Stimulated activated CD8-positive, alpha-beta memory T cell treated with anti-CD3 and anti-CD28 coated beads, Interleukin-12 subunit alpha, Interleukin-12 subunit beta, amount 100 ng/mL, for 24 hours (primary cell): ENCODE measurements around the gene EXOC3L4.
"Not testable (repeated sequence)": the region's sequence is repeated elsewhere in the genome, so short reads cannot be mapped to it uniquely, and the experiment has no call there.

ENCODE experiments used
- DNase-seq: peaks from one replicate; pipeline ENCODE4 v3.0.0-alpha.2; 2020; ENCODE audit errors: extremely low read depth

EXOC3L4 gene

DNA sequence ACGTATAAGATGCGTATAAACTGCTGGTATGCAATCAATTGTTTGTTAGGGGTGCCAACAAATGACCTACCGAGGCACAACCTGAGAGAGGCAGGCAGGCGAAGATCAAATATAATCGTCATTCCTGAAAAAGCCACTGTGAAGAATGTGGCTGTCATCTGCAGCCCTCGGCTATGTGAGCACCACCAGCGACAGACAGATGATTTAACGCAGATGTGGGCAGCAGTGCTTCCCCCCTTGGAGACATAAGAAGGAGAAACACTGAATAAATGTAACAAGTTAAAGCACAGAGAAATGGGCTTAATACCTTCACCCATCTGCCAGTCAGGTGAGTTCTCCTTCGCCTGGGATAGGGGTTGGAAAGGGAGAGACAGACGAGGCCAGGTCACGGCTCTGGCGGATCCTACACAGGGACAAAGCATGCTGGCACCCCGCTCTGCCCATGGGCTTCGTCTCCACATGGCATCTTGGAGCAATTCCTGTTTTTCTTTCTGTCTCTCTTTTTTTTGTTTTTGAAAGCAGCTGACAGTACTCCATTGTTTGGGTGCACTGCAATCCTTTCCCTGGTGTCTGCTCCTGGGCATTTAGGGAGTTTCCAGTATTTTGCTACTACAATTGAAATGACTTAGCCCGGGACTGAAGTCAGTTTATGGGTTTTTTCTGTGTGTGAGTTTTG is 56.9 kb downstream of the EXOC3L4 start:
- no peak for DNase-seq

DNA sequence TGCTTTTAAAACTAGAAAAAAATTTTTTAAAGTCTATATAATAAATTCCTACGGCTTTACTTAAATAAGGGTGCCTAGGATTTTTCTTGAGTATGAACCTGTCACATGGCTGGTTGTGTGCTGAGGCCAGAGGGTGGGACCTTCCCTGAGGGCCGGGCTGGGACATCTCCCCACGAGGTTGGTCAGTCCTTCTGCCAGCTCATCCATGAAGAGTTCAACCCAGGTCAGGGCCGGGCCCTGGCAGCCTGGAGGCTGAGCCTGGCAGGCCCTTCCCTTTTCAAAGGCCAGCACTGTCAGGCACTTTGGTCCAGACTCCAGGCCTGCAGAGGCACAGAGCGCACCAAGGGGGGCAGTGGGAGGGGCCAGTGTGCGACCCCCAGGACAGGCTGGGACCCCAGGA is 60.5 kb downstream of the EXOC3L4 start:
- no peak for DNase-seq

DNA sequence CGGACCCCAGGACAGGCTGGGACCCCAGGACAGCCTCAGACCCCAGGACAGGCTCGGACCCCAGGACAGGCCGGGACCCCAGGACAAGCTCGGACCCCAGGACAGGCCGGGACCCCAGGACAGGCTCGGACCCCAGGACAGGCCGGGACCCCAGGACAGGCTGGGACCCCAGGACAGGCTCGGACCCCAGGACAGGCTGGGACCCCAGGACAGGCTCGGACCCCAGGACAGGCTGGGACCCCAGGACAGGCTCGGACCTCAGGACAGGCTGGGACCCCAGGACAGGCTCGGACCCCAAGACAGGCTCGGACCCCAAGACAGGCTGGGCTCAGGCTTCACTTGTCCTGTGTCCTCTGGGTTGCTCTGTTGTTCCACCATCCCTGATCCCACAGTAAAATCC is 60.9 kb downstream of the EXOC3L4 start:
- DNase-seq: not testable (repeated sequence)

DNA sequence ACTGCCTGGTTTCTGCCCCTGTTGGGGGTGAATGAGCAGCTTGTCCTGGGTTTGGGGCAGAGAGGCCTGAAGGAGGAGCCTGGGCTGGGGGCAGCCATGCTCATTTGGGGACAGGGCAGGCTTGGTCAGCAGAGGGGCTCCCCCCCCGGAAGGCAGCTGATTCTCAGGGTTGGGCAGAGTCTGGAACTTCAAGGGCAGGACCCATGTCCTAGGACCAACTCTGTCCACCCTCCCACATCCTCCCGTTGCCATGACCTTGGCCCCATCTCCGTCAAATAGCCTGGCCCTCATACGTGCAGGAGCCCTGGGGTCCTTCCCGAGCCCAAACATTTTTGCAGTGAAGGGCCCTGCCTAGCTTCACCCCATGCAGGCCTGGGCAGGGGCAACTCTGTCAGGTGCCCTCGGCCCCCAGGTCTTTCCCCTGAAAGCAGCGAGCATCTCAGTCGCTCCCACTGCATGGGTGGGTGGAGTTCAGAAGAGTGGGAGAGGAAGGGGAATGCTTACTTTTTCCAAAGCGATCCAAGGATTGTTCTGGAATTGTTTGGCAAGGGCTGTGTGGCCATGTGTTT is 61.4 kb downstream of the EXOC3L4 start:
- no peak for DNase-seq

DNA sequence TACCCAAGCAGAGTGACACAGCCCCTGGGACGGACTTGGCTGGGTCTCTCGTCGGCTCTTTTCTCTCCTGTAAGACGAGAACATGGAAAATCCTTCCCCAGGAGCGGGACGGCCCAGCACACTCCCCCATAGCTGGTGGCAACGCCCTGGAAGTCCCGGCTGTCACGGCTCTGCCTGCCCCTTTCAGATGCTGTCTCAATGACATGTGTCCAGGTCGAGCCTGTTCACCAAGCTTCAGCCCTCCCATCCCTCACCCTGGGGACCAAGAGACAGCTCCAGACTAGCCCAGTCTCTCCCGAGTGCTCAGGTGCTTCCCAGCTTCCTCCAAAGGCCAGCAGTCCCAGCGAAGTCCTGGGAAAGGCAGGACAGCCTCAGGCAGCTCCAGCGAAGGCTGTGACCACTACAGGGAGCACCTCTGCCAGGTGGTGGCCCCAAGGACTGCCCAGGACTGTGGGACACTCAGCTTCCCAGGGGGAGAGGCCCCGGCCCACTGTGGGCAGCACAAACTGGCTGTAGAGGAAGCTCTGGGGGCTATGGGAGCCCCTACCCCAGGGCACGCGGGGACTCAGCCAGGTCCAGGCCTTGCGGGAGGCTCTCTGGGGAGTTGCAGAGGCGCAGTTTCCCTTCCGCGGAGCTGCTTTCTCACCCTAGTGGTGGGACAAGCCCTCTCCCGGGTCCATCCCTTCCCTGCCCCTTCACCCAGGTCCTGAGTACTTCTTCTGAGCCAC is 62.3 kb downstream of the EXOC3L4 start:
- DNase-seq: no peak

DNA sequence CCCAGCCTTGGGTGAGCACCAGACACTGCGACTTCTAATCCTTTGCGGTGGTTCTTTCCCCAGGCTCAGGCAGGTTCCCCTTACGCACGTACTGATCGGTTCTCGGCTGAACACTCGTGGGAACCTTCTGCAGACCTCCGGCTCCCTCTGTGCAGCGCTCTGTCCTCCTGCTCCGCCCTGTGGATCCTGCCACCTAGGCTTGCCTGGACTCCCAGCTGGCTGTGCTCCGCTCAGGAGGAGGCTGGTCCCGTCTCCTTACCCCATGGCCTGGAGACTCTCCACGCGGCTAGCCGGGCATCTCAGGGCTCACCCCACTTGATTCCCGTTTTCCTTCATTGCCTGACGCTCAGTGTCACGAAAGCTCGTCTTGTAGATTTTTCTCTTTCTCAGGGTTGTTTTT is 63.4 kb downstream of the EXOC3L4 start:
- DNase-seq: no peak

DNA sequence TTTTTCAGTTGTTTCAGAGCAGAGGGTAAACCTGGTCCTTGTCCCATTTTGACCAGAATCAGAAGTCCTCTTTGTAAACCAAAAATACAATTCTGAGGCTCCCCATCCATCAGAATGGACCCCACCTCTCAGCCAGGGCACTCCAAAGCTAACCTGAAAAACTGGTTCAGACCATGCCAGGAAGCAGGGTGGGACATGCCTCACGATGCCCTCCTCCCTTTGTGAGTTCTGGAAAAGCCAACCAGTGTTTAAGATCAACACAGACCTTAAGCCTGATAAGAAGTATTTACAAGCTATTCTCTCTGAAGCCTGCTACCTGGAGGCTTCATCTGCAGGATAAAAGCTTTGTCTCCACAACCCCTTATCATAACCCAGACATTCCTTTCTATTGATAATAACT is 64.2 kb downstream of the EXOC3L4 start:
- DNase-seq: no peak
